Stimulated activated naive B cell treated with anti-CD40 and anti-IgM and Interleukin-4, amounts not matched to agents 10 μg/mL and 1 μg/mL and 100 μg/mL, for 72 hours (primary cell): Measurements from ENCODE around the gene SLC16A13.
"Not testable (repeated sequence)": the region's sequence is repeated elsewhere in the genome, so short reads cannot be mapped to it uniquely, and the experiment has no call there.

ENCODE experiments used
- ATAC-seq, 2 donors: fragments of 150-1000 bp; cut with Tn5 transposase; replicated peaks; 2 replicates each; pipeline ENCODE4 v1.10.0; 2021; ENCODE audit warnings: moderate library complexity in 1 of 2
- DNase-seq: peaks from one replicate; pipeline ENCODE4 v3.0.0; 2021
- H3K27ac Mint-ChIP-seq: one replicate; pipeline ENCODE4 v1.8.0; 2022; ENCODE audit warnings: mild to moderate bottlenecking, mixed read lengths
- H3K27me3 Mint-ChIP-seq, 2 donors: one replicate each; pipeline ENCODE4 v1.8.0; 2022; ENCODE audit warnings: mixed read lengths in 2 of 2
- H3K36me3 Mint-ChIP-seq, 2 donors: one replicate each; pipeline ENCODE4 v1.8.0; 2022; ENCODE audit warnings: mixed read lengths in 2 of 2, mild to moderate bottlenecking in 1 of 2
- H3K4me1 Mint-ChIP-seq, 2 donors: one replicate each; pipeline ENCODE4 v1.8.0; 2022; ENCODE audit warnings: mixed read lengths in 2 of 2, mild to moderate bottlenecking in 1 of 2
- H3K4me3 Mint-ChIP-seq, 2 donors: one replicate each; pipeline ENCODE4 v1.8.0; 2022; ENCODE audit warnings: mild to moderate bottlenecking in 2 of 2, mixed read lengths in 2 of 2, moderate library complexity in 1 of 2
- H3K9me3 Mint-ChIP-seq, 2 donors: one replicate each; pipeline ENCODE4 v1.8.0; 2022; ENCODE audit warnings: mixed read lengths in 2 of 2, mild to moderate bottlenecking in 1 of 2

The SLC16A13 gene

GRCh38 chr17:7035591-7036368 is at the start of gene SLC16A13:
SLC16A13 (plus strand) TSS chr17:7036015; CDS start chr17:7036383, 368 bp downstream.
- DNase-seq (peak; percentile 97), ATAC-seq (peak; percentile 91 to 94)
- Mint-ChIP-seq H3K36me3 (peaks cover 5% of the 10 kb centered on the region in 2 donors), H3K27ac (peak within 1 kb of the TSS; percentile 99), H3K4me1 (peaks cover 23 to 47% of the 10 kb centered on the region in 2 donors), H3K9me3 (no peaks in the 10 kb centered on the region), H3K4me3 (peak within 1 kb of the TSS; percentile 95 to 99), H3K27me3 (no peaks in the 10 kb centered on the region)

GRCh38 chr17:6986676-6987075 is 49.1 kb upstream of the SLC16A13 start:
- ATAC-seq (no peak), DNase-seq (no peak)
- H3K27me3 Mint-ChIP-seq, result no peaks in the 10 kb centered on the region
- peaks cover 0 to 2% of the 10 kb centered on the region in 2 donors for H3K36me3 Mint-ChIP-seq
- no peak overlapping the region for H3K4me3 Mint-ChIP-seq
- H3K27ac Mint-ChIP-seq, result no peak overlapping the region
- no peaks in the 10 kb centered on the region for H3K9me3 Mint-ChIP-seq
- peaks cover 0 to 5% of the 10 kb centered on the region in 2 donors for H3K4me1 Mint-ChIP-seq

DNA sequence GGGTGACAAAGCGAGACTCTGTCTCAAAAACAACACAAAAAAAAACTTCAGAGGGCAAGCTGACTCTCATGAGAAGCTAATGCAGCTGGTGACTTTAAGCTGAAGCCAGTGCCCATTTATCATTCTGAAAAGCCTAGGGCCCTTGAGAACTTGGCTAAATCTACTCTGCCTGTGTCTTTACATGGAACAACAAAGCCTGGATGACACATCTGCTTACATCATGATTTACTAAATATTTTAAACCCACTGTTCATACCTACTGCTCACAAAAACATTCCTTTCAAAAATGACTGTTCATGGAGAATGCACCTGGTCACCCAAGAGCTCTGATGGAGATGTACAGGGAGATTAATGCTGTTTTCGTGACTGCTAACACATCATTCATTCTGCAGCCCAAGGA is 46.0 kb upstream of the SLC16A13 start:
- Mint-ChIP-seq H3K4me3 (no peak overlapping the region), H3K27ac (no peak overlapping the region), H3K9me3 (no peaks in the 10 kb centered on the region), H3K4me1 (peaks cover 5 to 13% of the 10 kb centered on the region in 2 donors), H3K27me3 (no peaks in the 10 kb centered on the region), H3K36me3 (peaks cover 9 to 10% of the 10 kb centered on the region in 2 donors)
- no peak for ATAC-seq
- DNase-seq, result no peak

GRCh38 chr17:6993613-6994056 is 42.2 kb upstream of the SLC16A13 start:
- H3K27me3 Mint-ChIP-seq, H3K27ac Mint-ChIP-seq, ATAC-seq, H3K4me3 Mint-ChIP-seq, H3K9me3 Mint-ChIP-seq, DNase-seq: not testable (repeated sequence)
- Mint-ChIP-seq H3K36me3 (peaks cover 26 to 37% of the 10 kb centered on the region in 2 donors), H3K4me1 (peaks cover 12 to 13% of the 10 kb centered on the region in 2 donors)

GRCh38 chr17:6994118-6994598 is 41.7 kb upstream of the SLC16A13 start:
- Mint-ChIP-seq H3K4me3 (no peak overlapping the region), H3K4me1 (peaks cover 12 to 13% of the 10 kb centered on the region in 2 donors)

GRCh38 chr17:6994666-6995256 is 41.1 kb upstream of the SLC16A13 start:
- Mint-ChIP-seq H3K36me3 (peaks cover 32 to 45% of the 10 kb centered on the region in 2 donors), H3K27me3 (no peaks in the 10 kb centered on the region), H3K4me3 (no peak overlapping the region), H3K9me3 (no peaks in the 10 kb centered on the region), H3K4me1 (peaks cover 12 to 13% of the 10 kb centered on the region in 2 donors), H3K27ac (no peak overlapping the region)
- ATAC-seq (no peak), DNase-seq (no peak)

More at GRCh38 chr17:6994118-6994598, 41.7 kb upstream of the SLC16A13 start:
- H3K27ac Mint-ChIP-seq, result no peak overlapping the region
- H3K36me3 Mint-ChIP-seq, result peaks cover 26 to 39% of the 10 kb centered on the region in 2 donors
- ATAC-seq (no peak), DNase-seq (no peak)
- no peaks in the 10 kb centered on the region for H3K9me3 Mint-ChIP-seq
- H3K27me3 Mint-ChIP-seq, result no peaks in the 10 kb centered on the region

DNA sequence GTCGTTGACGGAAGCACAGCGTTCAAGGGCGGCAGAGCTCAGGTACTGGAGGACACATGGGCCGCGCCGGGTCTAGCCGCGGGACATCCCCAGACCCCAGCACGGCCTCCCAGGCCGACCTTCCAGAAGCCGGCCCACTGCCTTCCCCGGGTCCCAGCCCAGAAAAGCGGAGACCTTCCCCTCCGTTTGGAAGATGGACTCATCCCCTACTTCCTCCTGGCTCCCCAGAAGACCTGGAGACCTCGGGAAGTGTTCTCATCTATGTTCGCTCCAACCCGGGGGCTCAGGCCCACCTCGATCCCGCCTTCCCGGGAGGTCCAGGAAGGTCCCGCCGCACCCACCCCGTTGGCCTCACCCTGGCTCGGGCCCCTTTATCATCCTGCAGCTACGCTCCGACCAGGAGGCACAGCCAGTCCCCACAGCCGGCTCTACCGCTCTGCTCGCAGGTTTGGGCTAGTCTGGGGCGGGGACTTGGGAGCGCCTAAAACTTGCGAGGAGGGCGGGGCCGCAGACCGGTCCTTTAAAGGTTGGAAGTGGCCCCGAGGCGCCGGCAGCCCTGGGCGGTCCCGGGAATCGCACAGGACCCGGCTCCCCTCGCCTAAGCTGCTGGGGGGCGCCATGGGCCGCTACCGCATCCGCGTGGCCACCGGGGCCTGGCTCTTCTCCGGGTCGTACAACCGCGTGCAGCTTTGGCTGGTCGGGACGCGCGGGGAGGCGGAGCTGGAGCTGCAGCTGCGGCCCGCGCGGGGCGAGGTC is 40.1 kb upstream of the SLC16A13 start, which contains the start of gene ALOX12:
TSS of gene ALOX12 (plus strand) at position 550 of the 756 bp plus-strand sequence. CDS start at position 619, 69 bp downstream.
- H3K27ac Mint-ChIP-seq, result peak within 1 kb of the TSS; percentile 20
- H3K4me3 Mint-ChIP-seq, result peak within 1 kb of the TSS; percentile 32 to 44
- ATAC-seq (peak; percentile 48 to 51), DNase-seq (no peak)
- H3K27me3 Mint-ChIP-seq, result no peaks in the 10 kb centered on the region
- H3K4me1 Mint-ChIP-seq, result peaks cover 12 to 17% of the 10 kb centered on the region in 2 donors
- no peaks in the 10 kb centered on the region for H3K9me3 Mint-ChIP-seq
- H3K36me3 Mint-ChIP-seq, result peaks cover 38 to 51% of the 10 kb centered on the region in 2 donors

- Mint-ChIP-seq H3K9me3 (no peaks in the 10 kb centered on the region), H3K4me3 (no peak overlapping the region), H3K4me1 (peaks cover 14 to 16% of the 10 kb centered on the region in 2 donors), H3K27me3 (no peaks in the 10 kb centered on the region), H3K36me3 (peaks cover 41 to 57% of the 10 kb centered on the region in 2 donors), H3K27ac (peak overlapping the region; percentile 20)
- DNase-seq (no peak), ATAC-seq (no peak)
Measured at GRCh38 chr17:6996256-6997011, 39.4 kb upstream of the SLC16A13 start.

- H3K36me3 Mint-ChIP-seq, result peaks cover 42 to 63% of the 10 kb centered on the region in 2 donors
- no peaks in the 10 kb centered on the region for H3K27me3 Mint-ChIP-seq
- no peaks in the 10 kb centered on the region for H3K9me3 Mint-ChIP-seq
- ATAC-seq (no peak), DNase-seq (no peak)
- no peak overlapping the region for H3K27ac Mint-ChIP-seq
- peaks cover 13 to 16% of the 10 kb centered on the region in 2 donors for H3K4me1 Mint-ChIP-seq
- no peak overlapping the region for H3K4me3 Mint-ChIP-seq
Measured at GRCh38 chr17:6997171-6997570, 38.6 kb upstream of the SLC16A13 start.

- no peaks in the 10 kb centered on the region for H3K27me3 Mint-ChIP-seq
- DNase-seq, result no peak
- peaks cover 46 to 71% of the 10 kb centered on the region in 2 donors for H3K36me3 Mint-ChIP-seq
- H3K9me3 Mint-ChIP-seq, result no peaks in the 10 kb centered on the region
- H3K27ac Mint-ChIP-seq, result peak overlapping the region; percentile 11
- peaks cover 10 to 18% of the 10 kb centered on the region in 2 donors for H3K4me1 Mint-ChIP-seq
- no peak overlapping the region for H3K4me3 Mint-ChIP-seq
- no peak for ATAC-seq
Measured at GRCh38 chr17:6998855-6999508, 36.8 kb upstream of the SLC16A13 start.

DNA sequence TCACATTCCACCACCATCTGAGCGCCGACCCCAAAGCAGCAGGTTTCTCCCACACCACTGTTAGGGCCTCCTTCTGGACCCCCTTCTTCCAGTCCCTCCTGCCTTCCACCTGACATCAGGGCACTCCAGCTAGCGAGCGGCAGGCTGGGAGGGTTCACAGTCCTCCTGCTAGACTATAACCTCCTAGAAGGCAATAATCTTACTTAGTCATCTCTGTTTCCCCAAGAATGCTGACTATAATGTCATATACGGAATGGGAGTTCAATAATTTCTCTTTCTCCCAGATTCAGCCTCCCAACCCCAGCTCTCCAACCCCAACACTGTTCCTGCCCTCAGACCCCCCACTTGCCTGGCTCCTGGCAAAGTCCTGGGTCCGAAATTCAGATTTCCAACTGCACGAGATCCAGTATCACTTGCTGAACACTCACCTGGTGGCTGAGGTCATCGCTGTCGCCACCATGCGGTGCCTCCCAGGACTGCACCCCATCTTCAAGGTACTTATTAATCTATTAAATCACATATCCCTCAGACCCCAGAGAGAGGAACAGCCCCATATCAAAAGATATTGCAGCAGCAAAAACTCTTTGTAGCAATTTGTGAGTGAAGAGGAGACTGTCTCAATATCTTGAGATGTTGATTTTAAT is 34.4 kb upstream of the SLC16A13 start:
- Mint-ChIP-seq H3K4me3 (no peak overlapping the region), H3K9me3 (no peaks in the 10 kb centered on the region), H3K4me1 (peaks cover 25 to 28% of the 10 kb centered on the region in 2 donors), H3K36me3 (peaks cover 44 to 69% of the 10 kb centered on the region in 2 donors), H3K27me3 (no peaks in the 10 kb centered on the region), H3K27ac (peak overlapping the region; percentile 10)
- no peak for ATAC-seq
- DNase-seq, result no peak

DNA sequence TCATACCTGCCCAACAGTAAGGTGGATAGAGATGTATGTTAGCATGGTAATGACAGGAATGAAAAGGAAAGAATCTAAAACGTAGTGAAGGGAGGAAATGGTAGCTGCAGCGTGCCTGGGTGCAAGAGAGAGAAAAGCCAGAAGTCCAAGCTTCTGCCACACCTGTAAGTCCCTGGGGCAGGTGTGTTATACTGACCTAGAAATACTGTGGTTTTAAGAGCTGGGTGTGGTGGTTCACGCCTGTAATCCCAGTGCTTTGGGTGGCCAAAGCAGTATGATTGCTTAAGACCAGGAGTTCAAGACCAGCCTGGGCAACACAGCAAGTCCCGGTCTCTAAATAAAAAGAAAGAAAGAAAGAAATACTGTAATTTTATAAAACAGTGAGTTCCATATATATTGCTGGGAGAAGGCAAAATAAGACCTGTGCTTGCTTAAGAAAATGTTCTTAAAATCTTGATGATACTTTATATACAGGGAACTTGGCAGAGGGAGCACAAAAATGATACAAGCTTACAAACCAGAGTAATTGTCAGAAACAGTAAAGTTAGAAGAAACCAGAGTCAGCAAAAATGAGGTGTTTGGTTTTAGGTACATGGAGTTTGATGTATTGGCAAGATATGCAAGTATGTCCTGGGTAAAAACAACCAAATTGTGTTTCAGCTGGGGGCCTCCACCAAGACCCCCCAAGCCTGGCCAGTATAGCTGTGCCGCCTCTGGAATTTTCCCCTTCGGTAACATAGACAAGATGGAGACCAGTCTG is 33.3 kb upstream of the SLC16A13 start:
- Mint-ChIP-seq H3K27me3 (no peaks in the 10 kb centered on the region), H3K36me3 (peaks cover 46 to 66% of the 10 kb centered on the region in 2 donors), H3K4me1 (peaks cover 32 to 35% of the 10 kb centered on the region in 2 donors), H3K4me3 (no peak overlapping the region), H3K9me3 (no peaks in the 10 kb centered on the region), H3K27ac (no peak overlapping the region)
- ATAC-seq (no peak), DNase-seq (no peak)
